ENCODE measurements around the gene SPRR2D. TPM values are rescaled to one million over a fixed set of nuclear protein-coding genes. Genes with fewer than 3 reads are reported as not detected.
"Not testable (repeated sequence)": the region's sequence is repeated elsewhere in the genome, so short reads cannot be mapped to it uniquely, and the experiment has no call there.

Gene SPRR2D
- polyA plus RNA-seq, 1 donor, result not detected

DNA sequence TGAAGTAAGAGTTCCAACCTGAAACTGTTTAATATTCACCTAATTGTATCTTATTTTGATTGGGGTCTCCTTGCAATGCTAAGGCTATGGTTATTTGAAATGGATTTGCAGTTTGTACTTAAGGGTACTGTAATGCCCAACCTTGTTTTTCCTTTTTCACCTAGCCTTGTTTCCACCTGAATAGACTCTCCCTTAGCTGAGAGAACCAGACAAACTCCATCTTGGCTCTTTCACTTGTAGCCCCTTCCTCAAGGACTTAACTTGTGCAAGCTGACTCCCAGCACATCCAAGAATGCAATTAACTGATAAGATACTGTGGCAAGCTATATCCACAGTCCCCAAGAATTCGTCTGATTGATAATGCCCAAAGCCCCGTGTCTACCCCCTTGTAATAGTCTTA is 19.1 kb downstream of the SPRR2D start:
- H3K27ac ChIP-seq (ENCODE audit: low read length); H3K36me3 ChIP-seq (ENCODE audit: control insufficient read depth, insufficient read depth, low read length); DNase-seq; H3K27me3 ChIP-seq (ENCODE audit: control insufficient read depth, insufficient read depth, low read length); H3K9me3 ChIP-seq (ENCODE audit: control insufficient read depth, low read depth, low read length); H3K4me1 ChIP-seq (ENCODE audit: control insufficient read depth, insufficient read depth, low read length); H3K4me3 ChIP-seq (ENCODE audit: low read length): not testable (repeated sequence)
- no CpG with 5 or more reads among the region's 2 CpGs for WGBS (ENCODE audit: insufficient coverage, low lambda C conversion rate)

DNA sequence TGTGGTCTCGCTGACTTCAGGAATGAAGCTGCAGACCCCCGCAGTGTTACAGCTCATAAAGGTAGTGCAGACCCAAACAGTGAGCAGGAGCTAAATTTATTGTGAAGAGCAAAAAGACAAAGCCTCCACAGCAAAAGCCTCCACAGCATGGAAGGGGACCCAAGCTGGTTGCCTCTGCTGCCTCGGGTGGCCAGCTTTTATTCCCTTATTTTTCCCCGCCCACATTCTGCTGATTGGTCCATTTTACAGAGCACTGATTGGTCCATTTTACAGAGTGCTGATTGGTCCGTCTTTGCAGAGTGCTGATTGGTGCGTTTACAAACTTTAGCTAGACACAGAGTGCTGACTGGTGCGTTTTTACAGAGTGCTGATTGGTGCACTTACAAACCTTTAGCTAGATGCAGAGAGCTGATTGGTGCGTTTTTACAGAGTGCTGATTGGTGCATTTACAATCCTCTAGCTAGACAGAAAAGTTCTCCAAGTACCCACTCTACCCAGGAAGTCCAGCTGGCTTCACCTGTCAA is 29.6 kb downstream of the SPRR2D start:
- not testable (repeated sequence) for DNase-seq; H3K36me3 ChIP-seq (ENCODE audit: control insufficient read depth, insufficient read depth, low read length); H3K4me1 ChIP-seq (ENCODE audit: control insufficient read depth, insufficient read depth, low read length); H3K27me3 ChIP-seq (ENCODE audit: control insufficient read depth, insufficient read depth, low read length); H3K27ac ChIP-seq (ENCODE audit: low read length); H3K9me3 ChIP-seq (ENCODE audit: control insufficient read depth, low read depth, low read length); H3K4me3 ChIP-seq (ENCODE audit: low read length)
- 50% methylated on average over 1 of the region's 8 CpGs for WGBS (ENCODE audit: insufficient coverage, low lambda C conversion rate)

DNA sequence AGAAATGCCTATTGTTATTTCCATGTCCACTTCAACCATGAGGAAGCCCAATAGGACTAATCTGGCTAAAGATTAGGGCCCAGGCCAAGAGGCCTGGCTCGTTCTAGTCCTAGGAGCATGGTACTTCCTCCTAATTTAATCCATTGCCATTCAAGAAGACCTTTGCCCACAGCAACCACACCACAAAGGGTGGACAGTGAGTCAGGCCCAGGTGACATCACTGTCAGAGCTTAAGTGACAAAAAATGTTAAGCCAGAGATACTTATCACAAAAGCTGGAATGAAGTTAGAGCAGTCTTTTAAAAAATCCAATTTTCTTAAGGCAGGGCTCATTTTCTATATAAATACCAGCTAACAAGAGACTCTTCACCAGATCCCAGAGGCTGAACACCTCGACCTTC is 39.5 kb downstream of the SPRR2D start, which contains the start of gene SPRR3:
Gene SPRR3 (plus strand): TSS at position 368 of the 400 bp plus-strand sequence. CDS start 1,272 bp downstream, outside the sequence.
- H3K9me3 ChIP-seq (ENCODE audit: control insufficient read depth, low read depth, low read length), result no peaks in the 10 kb centered on the region
- no peak within 1 kb of the TSS for H3K27ac ChIP-seq (ENCODE audit: low read length)
- H3K36me3 ChIP-seq (ENCODE audit: control insufficient read depth, insufficient read depth, low read length), result no peaks in the 10 kb centered on the region
- WGBS (ENCODE audit: insufficient coverage, low lambda C conversion rate), result 40% methylated on average over 1 of the region's 2 CpGs
- DNase-seq, result no peak
- H3K27me3 ChIP-seq (ENCODE audit: control insufficient read depth, insufficient read depth, low read length), result peaks cover 3% of the 10 kb centered on the region
- no peaks in the 10 kb centered on the region for H3K4me1 ChIP-seq (ENCODE audit: control insufficient read depth, insufficient read depth, low read length)
- H3K4me3 ChIP-seq (ENCODE audit: low read length), result no peak within 1 kb of the TSS

DNA sequence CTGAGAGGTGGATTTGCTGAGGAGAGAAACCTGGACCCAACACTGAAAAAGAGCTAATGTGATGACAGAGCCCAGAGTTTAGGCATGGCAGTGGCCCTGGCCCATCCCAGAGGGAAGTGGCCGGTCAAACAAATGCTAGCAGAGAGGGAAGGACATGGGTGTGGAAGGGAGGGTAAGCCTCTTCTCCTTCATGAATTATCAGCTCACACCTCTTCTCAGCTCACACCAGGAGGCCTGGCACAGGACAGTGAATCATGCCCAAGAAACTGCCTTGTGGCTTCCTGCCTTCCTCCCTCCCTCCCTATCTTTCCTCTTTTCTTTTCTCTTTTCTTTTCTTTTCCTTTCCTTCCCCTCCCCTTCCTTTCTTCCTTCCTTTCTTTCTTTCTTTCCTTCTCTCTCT is 40.6 kb downstream of the SPRR2D start:
- no peak for DNase-seq
- Histone ChIP-seq H3K4me3 (ENCODE audit: low read length) (no peak overlapping the region), H3K4me1 (ENCODE audit: control insufficient read depth, insufficient read depth, low read length) (no peaks in the 10 kb centered on the region), H3K27me3 (ENCODE audit: control insufficient read depth, insufficient read depth, low read length) (peaks cover 3% of the 10 kb centered on the region), H3K27ac (ENCODE audit: low read length) (no peak overlapping the region), H3K9me3 (ENCODE audit: control insufficient read depth, low read depth, low read length) (no peaks in the 10 kb centered on the region), H3K36me3 (ENCODE audit: control insufficient read depth, insufficient read depth, low read length) (no peaks in the 10 kb centered on the region)
- WGBS (ENCODE audit: insufficient coverage, low lambda C conversion rate), result no CpG with 5 or more reads among the region's 1 CpG

DNA sequence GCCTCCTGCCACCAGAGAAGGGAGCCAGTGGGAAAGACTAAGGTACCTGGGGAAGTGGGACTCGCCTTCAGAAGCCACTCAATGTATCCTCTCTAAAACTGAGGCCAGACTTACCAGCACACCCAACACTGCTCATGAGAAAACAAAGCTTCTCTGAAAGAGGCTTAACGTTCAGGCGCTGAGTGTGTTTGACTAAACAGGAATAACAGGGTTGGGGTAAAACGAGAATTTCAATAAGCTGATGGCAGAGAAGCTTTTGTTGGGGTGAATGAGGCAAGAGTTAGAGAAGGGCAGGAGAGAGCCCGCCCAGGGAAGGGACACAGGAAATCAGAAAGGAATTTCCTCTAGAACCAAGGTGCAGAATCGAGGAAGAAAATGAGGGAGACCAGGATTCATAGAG is 41.1 kb downstream of the SPRR2D start:
- no peaks in the 10 kb centered on the region for H3K4me1 ChIP-seq (ENCODE audit: control insufficient read depth, insufficient read depth, low read length)
- DNase-seq, result no peak
- no peak overlapping the region for H3K27ac ChIP-seq (ENCODE audit: low read length)
- H3K4me3 ChIP-seq (ENCODE audit: low read length), result no peak overlapping the region
- peaks cover 3% of the 10 kb centered on the region for H3K27me3 ChIP-seq (ENCODE audit: control insufficient read depth, insufficient read depth, low read length)
- no peaks in the 10 kb centered on the region for H3K9me3 ChIP-seq (ENCODE audit: control insufficient read depth, low read depth, low read length)
- H3K36me3 ChIP-seq (ENCODE audit: control insufficient read depth, insufficient read depth, low read length), result no peaks in the 10 kb centered on the region
- WGBS (ENCODE audit: insufficient coverage, low lambda C conversion rate), result 100% methylated on average over 1 of the region's 6 CpGs

DNA sequence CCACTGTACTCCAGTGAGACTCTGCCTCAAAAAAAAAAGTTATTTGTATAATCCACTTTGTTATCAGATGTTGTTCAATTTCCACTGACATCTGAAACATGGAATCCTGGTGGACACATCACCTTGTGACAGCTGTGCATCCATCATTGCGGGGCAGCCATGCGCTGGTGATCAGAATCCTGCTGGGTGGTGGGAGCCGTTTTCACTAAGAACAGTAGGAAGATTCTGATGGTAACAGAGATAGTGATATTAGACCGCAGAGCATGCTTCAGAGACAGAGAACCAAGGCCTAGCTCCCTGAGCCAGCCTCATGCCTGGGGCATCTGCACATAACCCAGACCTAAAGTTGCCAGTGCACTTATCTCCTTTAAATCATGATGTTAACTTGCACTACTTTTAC is 42.4 kb downstream of the SPRR2D start:
- Histone ChIP-seq H3K36me3 (ENCODE audit: control insufficient read depth, insufficient read depth, low read length) (no peaks in the 10 kb centered on the region), H3K9me3 (ENCODE audit: control insufficient read depth, low read depth, low read length) (no peaks in the 10 kb centered on the region), H3K4me3 (ENCODE audit: low read length) (no peak overlapping the region), H3K27ac (ENCODE audit: low read length) (no peak overlapping the region), H3K27me3 (ENCODE audit: control insufficient read depth, insufficient read depth, low read length) (peaks cover 3% of the 10 kb centered on the region), H3K4me1 (ENCODE audit: control insufficient read depth, insufficient read depth, low read length) (no peaks in the 10 kb centered on the region)
- WGBS (ENCODE audit: insufficient coverage, low lambda C conversion rate), result no CpG with 5 or more reads among the region's 4 CpGs
- DNase-seq, result no peak

DNA sequence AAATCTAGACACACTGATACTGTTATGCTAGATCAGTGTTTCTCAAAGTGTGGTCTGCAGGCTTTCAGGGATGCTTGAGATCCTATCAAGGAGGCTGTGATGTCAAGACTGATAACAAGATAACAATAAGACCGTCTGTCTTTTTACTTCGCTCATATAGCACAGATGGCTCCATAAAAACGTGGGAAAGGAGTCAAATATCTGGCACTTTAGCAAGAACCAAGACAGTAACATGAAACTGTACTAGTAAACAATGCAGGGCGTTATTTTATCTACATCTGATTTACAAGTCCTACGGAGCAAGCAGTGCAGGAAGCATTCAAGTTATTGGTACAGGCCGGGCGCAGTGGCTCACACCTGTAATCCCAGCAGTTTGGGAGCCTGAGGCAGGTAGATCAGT is 43.0 kb downstream of the SPRR2D start:
- Histone ChIP-seq H3K27me3 (ENCODE audit: control insufficient read depth, insufficient read depth, low read length) (peaks cover 3% of the 10 kb centered on the region), H3K4me3 (ENCODE audit: low read length) (no peak overlapping the region), H3K9me3 (ENCODE audit: control insufficient read depth, low read depth, low read length) (no peaks in the 10 kb centered on the region), H3K36me3 (ENCODE audit: control insufficient read depth, insufficient read depth, low read length) (no peaks in the 10 kb centered on the region), H3K4me1 (ENCODE audit: control insufficient read depth, insufficient read depth, low read length) (no peaks in the 10 kb centered on the region), H3K27ac (ENCODE audit: low read length) (no peak overlapping the region)
- WGBS (ENCODE audit: insufficient coverage, low lambda C conversion rate), result no CpG with 5 or more reads among the region's 7 CpGs
- no peak for DNase-seq

DNA sequence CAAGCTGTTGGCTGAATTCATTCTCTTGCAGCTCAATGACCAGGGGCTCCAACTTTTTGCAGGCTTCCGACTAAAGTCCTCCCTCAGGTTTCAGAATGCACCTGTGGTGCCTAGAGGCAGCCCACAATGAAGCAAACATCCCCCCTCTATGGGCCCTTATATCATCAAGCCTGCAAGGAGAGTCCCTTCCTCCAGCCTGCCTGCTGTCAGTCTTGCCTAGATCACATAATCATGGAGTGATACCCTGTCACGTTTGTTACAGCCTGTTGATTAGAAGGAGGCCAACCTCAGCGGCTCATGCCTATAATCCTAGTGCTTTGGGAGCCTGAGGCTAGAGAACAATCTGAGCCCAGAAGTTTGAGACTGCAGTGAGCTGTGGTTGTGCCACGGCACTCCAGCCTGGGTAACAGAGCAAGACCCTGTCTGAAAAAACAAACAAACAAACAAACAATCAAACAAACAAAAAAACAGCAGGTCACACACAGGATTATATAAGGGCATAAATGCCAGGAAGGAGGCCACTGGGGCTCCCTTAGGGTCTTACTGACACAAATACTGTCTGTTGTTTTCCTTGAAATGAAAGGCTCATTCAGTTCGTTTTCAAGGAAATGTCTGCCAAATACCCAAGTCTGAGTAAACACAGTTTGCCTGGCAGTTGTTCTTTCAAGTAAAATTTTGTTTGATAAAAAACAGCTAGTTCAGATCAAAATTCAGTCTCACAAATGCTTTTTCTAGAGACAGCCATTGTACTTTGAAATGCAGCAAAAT is 44.1 kb downstream of the SPRR2D start:
- no peaks in the 10 kb centered on the region for H3K4me1 ChIP-seq (ENCODE audit: control insufficient read depth, insufficient read depth, low read length)
- H3K4me3 ChIP-seq (ENCODE audit: low read length), result no peak overlapping the region
- H3K27me3 ChIP-seq (ENCODE audit: control insufficient read depth, insufficient read depth, low read length), result peaks cover 3% of the 10 kb centered on the region
- H3K9me3 ChIP-seq (ENCODE audit: control insufficient read depth, low read depth, low read length), result no peaks in the 10 kb centered on the region
- H3K36me3 ChIP-seq (ENCODE audit: control insufficient read depth, insufficient read depth, low read length), result no peaks in the 10 kb centered on the region
- WGBS (ENCODE audit: insufficient coverage, low lambda C conversion rate), result 80% methylated on average over 1 of the region's 5 CpGs
- DNase-seq, result no peak
- H3K27ac ChIP-seq (ENCODE audit: low read length), result no peak overlapping the region

DNA sequence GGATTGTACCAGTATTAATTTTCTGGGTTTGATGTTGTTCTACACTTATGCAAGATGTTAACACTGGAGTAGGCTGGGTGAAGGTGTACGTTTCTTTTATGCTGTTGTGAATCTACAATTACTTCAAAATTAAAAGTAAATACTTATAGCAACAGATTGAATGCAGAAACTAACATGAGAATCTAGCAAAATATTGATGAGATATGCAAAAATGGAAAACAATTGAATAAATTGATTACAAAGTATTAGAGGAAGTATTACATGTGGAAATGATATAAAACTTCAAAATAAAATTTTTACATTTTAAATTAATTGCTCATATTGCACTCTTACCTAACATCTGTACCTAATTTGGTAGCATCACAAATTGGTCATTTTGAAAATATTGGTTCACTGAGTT is 45.1 kb downstream of the SPRR2D start:
- peaks cover 3% of the 10 kb centered on the region for H3K27me3 ChIP-seq (ENCODE audit: control insufficient read depth, insufficient read depth, low read length)
- H3K4me1 ChIP-seq (ENCODE audit: control insufficient read depth, insufficient read depth, low read length), result no peaks in the 10 kb centered on the region
- no peak for DNase-seq
- no peak overlapping the region for H3K4me3 ChIP-seq (ENCODE audit: low read length)
- no peak overlapping the region for H3K27ac ChIP-seq (ENCODE audit: low read length)
- no peaks in the 10 kb centered on the region for H3K9me3 ChIP-seq (ENCODE audit: control insufficient read depth, low read depth, low read length)
- no peaks in the 10 kb centered on the region for H3K36me3 ChIP-seq (ENCODE audit: control insufficient read depth, insufficient read depth, low read length)
- WGBS (ENCODE audit: insufficient coverage, low lambda C conversion rate), result 0% methylated on average over 1 of the region's 1 CpG

DNA sequence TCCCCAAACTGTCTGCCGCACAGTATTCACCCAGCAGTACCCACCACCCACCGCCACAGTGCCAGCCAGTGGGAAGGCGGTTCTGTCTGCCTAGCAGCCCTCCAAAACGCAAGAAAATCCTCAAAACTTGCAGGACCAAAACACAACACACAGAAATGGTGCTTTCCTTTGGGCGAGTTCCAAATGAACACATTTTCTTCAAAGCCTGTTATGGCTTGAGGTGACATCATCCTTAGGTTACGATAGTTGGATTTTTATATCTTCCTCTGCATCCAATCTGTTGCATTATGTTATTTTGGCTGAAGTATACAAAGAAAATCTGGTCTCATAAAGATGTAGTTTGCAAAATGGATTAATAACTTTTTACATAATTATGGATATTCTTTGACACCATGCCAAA is 47.7 kb downstream of the SPRR2D start:
- no peaks in the 10 kb centered on the region for H3K36me3 ChIP-seq (ENCODE audit: control insufficient read depth, insufficient read depth, low read length)
- no peak overlapping the region for H3K4me3 ChIP-seq (ENCODE audit: low read length)
- peaks cover 3% of the 10 kb centered on the region for H3K27me3 ChIP-seq (ENCODE audit: control insufficient read depth, insufficient read depth, low read length)
- no CpG with 5 or more reads among the region's 6 CpGs for WGBS (ENCODE audit: insufficient coverage, low lambda C conversion rate)
- H3K9me3 ChIP-seq (ENCODE audit: control insufficient read depth, low read depth, low read length), result no peaks in the 10 kb centered on the region
- H3K27ac ChIP-seq (ENCODE audit: low read length), result no peak overlapping the region
- no peaks in the 10 kb centered on the region for H3K4me1 ChIP-seq (ENCODE audit: control insufficient read depth, insufficient read depth, low read length)
- DNase-seq, result no peak
